Measurements from ENCODE around the gene MOG.
A peak's percentile ranks its signal among the peaks of the same experiment; 100 is the strongest.

MOG gene

DNA sequence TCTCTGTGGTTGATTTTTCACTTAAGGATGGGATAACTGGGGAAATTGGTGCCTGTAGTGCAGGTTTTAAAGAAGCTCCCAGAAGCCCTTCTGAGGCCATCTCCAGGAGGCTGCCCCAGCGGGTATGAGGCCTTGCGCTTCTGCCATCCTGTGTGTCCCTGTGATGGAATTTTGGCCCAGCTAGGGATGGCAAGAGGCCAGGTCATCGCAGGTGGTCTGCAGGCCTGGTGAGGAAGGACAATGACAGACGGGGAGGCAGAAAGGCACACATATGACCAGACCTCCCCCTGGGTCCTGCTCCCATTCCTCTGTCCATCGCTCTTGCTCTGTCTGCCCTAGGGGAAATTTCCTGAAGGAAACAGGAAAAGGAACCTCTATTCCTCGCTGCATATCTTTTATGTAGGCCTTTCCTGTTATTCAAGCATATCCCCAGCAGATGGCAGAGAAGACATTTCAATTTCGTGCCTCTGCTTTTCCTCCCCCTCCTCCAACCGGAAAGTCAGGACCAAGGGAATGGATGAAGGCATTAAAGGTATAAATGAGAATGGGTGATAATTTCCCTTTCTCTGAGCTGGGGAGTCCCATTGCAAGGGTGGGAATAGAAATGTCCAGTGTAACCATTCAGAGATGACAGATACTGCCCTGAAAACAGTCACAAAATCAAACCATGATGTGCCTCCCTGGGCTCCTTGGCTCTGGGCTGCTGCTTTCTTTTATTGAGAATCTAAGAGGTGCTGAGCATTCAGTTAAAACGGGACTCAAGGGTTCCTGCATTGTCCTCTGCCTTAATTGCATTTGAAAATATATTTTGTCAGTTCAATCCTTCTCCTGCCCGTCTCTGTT lies 48.7 kb downstream of the MOG start:
- DNase-seq (no peak), ATAC-seq (replicated peaks) (no peak)
- Mint-ChIP-seq H3K4me1 (ENCODE audit: low read depth in 2 of 2) (peaks cover 45 to 52% of the 10 kb centered on the region in 2 donors), H3K9me3 (no peaks in the 10 kb centered on the region), H3K36me3 (ENCODE audit: insufficient read depth) (peaks cover 13% of the 10 kb centered on the region), H3K27me3 (peaks cover 6 to 34% of the 10 kb centered on the region in 2 donors), H3K4me3 (peak overlapping the region in 1 of 2 donors; percentile 29), H3K27ac (peak overlapping the region in 1 of 2 donors; percentile 83)

DNA sequence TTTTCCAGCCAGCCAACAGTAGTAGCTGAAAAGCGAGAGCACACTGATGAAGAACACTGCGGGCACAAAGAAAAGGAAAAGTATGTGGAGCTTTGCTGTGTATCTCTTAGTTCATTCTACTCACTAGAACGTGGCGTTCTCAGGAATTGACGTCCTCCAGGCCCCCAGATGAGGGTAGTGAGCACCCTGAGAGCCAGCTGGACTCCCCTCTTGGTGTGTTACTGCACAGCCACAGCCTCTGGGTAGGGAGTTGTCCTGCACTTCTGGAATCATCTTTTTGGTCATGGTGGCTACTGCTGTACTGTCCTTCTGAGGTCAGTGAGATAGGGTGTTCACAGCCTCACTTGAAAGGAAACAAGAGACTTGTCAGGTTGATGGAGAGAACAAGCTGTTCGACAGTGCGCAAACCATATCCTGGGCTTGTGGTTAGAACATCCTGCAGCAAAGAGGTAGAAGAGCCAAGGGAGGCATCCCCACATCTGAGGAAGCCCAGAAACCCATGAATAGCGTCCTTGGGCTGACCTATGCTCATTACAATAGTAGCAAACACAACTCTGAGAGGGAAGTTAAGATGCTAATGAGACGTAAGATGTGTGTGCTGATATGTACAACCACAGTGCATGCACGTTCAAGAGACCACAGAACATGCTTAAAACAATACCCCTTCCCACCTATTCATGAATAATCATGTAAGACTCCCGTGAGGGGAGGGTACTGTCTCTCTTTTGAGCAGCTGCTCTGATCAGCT lies 51.7 kb downstream of the MOG start:
- Mint-ChIP-seq H3K4me3 (peak overlapping the region; percentile 67 to 76), H3K9me3 (no peaks in the 10 kb centered on the region), H3K36me3 (ENCODE audit: insufficient read depth) (peaks cover 18% of the 10 kb centered on the region), H3K27me3 (peaks cover 0 to 7% of the 10 kb centered on the region in 2 donors), H3K4me1 (ENCODE audit: low read depth in 2 of 2) (peaks cover 56 to 64% of the 10 kb centered on the region in 2 donors), H3K27ac (peak overlapping the region; percentile 83 to 91)
- DNase-seq (peak; percentile 70 to 75 (median 72)), ATAC-seq (replicated peaks) (peak; percentile 88)

GRCh38 chr6:29709188-29709587 lies 52.3 kb downstream of the MOG start:
- Mint-ChIP-seq H3K4me3 (peak overlapping the region; percentile 67 to 76), H3K27ac (peak overlapping the region; percentile 83 to 91), H3K9me3 (no peaks in the 10 kb centered on the region), H3K4me1 (ENCODE audit: low read depth in 2 of 2) (peaks cover 56 to 64% of the 10 kb centered on the region in 2 donors), H3K36me3 (ENCODE audit: insufficient read depth) (peaks cover 15% of the 10 kb centered on the region), H3K27me3 (peaks cover 0 to 2% of the 10 kb centered on the region in 2 donors)
- DNase-seq (no peak), ATAC-seq (replicated peaks) (peak; percentile 13)

DNA sequence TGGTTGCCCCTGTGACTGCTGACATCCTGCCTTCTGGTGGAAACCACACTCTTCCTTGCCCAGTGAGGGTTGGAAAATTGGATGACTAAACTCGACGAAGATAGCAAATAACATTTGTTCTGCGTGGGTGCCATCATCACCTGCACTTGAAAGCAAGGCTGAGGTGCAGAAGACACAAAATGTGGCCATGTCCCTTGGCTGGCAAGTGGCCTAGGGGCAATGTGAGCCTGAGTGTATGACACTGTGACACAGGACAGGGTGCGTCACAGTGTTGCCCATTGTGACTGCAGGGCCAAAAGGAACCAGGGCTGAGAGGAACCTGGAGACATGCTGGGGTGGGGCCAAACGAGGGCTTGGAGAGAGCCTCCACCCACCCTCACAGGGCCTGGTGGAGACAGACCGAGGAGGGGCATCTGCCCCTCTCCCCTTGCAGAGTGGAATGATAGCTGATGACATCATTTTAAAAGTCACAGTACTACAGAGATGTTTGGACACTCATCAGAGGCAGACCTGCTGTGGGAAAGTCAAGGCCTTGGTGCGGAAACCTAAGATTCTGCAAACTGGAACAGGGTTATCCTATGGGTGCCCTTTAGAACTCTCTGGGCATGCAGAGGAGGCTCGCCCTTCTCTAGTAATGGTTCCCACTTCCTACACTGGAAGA lies 53.5 kb downstream of the MOG start:
- Mint-ChIP-seq H3K4me3 (peak overlapping the region; percentile 67 to 76), H3K36me3 (ENCODE audit: insufficient read depth) (peaks cover 15% of the 10 kb centered on the region), H3K27ac (peak overlapping the region; percentile 67 to 83), H3K9me3 (no peaks in the 10 kb centered on the region), H3K4me1 (ENCODE audit: low read depth in 2 of 2) (peaks cover 53 to 61% of the 10 kb centered on the region in 2 donors), H3K27me3 (no peaks in the 10 kb centered on the region)
- ATAC-seq (replicated peaks) (no peak), DNase-seq (no peak)

GRCh38 chr6:29720863-29721262 lies 64.0 kb downstream of the MOG start:
- ATAC-seq (replicated peaks): no peak

More at GRCh38 chr6:29720863-29721262, 64.0 kb downstream of the MOG start:
- peaks cover 44% of the 10 kb centered on the region for H3K36me3 Mint-ChIP-seq (ENCODE audit: insufficient read depth)
- H3K4me3 Mint-ChIP-seq: no peak overlapping the region
- no peak for DNase-seq
- peak overlapping the region in 1 of 2 donors; percentile 99 for H3K27ac Mint-ChIP-seq
- H3K4me1 Mint-ChIP-seq (ENCODE audit: low read depth in 2 of 2): peaks cover 24 to 28% of the 10 kb centered on the region in 2 donors
- H3K27me3 Mint-ChIP-seq: no peaks in the 10 kb centered on the region
- no peaks in the 10 kb centered on the region for H3K9me3 Mint-ChIP-seq

Measured in effector memory CD8-positive, alpha-beta T cell (primary cell).